GM19452 (cell line): ENCODE measurements around the gene NR5A2.
"Not testable (repeated sequence)": the region's sequence is repeated elsewhere in the genome, so short reads cannot be mapped to it uniquely, and the experiment has no call there.

ENCODE experiments used
- ATAC-seq: cut with Tn5 transposase; IDR thresholded peaks from one replicate; pipeline ENCODE4 v1.9.1; 2021; ENCODE audit not compliant: unreplicated experiment

Gene NR5A2

DNA sequence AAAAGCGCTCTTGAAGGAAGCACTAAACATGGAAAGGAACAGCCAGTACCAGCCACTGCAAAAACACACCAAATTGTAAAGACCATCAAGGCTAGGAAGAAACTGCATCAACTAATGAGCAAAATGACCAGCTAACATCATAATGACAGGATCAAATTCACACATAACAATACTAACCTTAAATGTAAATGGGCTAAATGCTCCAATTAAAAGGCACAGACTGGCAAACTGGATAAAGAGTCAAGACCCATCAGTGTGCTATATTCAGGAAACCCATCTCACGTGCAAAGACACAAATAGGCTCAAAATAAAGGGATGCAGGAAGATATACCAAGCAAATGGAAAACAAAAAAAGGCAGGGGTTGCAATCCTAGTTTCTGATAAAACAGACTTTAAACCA, 159.8 kb downstream of the NR5A2 start:
- not testable (repeated sequence) for ATAC-seq

DNA sequence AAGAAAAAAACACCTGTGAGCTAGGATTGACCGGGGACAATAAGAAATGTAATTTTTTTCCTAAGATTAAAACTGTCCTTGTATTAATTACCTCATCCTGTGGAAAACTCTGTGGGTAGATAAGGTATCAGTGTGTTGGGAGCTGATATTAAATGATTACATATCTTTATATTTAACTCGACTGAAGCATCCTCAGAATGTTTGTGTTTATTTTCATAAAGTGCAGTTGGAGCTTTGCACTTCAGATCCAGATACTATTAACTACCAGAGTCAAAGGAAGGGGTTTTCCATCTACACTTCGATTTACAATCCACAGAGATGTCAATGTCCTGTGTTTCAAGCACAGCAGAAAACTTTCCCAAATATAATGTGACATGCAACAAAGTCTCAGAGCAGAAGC, 164.5 kb downstream of the NR5A2 start:
- no peak for ATAC-seq

DNA sequence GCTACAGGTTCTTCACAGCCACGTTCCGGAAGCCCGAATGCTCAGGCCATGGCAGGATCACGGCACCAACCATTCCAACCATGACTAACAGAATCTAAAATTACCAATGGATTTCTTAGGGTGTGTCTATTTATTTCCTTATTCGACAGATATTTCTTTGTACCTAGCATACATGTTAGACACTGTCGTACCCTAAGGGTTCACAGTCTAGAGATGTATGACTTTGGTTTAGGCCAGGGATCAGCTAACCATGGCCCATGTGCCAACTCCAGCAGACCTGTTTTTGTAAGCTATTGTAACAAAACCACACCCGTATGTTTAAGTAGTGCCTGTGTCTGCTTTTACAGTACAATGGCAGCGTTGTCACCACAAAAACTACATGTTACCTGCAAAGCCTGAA, 167.0 kb downstream of the NR5A2 start:
- ATAC-seq: no peak

DNA sequence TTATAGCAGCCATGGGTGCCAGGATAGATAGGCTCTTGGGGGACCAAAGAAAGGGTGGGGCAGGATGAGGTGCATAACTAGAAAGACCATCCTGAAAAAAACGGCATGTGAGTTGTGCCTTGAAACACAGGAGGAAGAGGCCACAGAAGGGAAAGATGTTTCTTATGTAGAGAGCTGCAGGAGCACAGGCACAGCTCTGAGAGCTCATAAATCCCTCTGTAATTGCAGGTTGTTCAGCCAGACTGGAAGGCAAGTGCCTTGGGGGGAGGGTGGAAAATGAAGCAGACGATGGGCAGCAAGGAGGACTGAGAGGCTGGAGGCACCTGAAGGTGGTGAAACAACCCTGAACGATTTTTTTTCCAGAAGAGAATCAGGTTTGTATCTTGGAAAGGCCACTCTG, 170.7 kb downstream of the NR5A2 start:
- no peak for ATAC-seq

DNA sequence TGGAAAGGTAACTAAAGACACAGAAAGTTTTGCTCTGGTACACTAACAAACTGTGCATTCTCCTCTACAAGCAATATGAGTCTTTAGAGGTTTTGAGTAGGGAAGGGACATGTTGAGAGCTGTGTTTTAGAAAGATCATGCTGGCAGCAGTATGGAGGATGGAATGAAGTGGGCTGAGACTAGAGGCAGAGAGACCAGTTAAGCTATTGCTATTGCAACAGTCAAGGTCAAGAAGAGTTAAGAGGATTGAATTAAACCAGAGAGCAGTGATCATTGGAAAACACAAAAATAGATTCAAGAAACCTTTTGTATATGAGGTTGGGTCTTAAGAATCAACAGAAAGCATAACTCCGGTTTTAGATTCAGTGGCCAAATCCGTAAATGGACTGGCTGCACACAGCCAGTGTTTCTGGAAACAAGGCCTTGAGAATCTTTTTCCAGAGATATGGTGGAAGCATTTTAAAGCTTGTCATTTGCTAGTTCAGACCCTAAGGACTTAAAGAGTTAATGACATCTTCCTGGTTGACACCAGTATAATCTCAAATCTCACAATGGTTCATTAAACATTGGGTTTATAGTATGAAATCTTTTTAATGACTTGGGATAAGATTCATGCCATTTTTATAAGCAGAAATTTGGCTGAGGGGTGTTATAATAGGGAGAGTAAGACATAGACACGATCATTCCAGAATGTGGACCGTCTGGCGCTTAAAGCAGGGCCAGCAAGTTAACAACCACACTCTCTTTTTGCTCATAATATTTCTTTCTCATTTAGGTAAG, 177.9 kb downstream of the NR5A2 start:
- ATAC-seq: no peak

DNA sequence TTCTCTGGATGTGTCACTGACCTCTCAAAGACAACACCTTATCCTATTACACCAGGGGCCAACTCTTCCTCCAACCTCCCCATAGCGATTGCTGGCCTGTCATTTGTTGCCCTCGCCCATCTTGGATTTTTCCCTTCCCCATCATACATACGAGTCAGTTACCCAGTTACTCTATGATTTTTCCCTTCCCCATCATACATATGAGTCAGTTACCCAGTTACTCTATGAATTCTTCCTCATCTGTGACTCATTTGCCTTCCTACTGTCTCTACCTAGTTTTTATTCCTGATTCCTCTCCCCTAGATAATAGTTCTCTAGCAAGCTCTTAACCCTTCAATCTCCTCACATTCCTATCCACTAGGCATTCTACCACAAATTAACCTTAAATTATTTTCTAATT, 178.8 kb downstream of the NR5A2 start:
- no peak for ATAC-seq

DNA sequence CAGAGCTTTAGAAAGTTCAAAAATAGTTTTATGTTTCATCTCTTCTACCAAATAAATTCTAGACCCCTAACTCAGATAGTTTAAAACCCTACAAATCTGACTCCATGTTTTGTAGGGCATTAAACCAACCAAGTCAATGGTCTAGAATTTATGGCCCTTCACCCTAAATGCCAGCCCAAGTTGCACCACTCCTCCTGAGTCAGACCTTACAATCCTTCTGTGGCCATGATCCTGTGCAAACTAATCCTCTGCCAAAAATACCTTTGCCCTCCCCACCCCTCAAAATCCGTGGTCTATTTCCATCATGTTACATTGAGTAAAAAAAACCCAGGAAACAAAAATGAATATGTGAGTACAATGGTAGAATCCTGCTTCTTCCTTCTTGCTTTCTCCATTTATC, 179.3 kb downstream of the NR5A2 start:
- ATAC-seq: no peak

DNA sequence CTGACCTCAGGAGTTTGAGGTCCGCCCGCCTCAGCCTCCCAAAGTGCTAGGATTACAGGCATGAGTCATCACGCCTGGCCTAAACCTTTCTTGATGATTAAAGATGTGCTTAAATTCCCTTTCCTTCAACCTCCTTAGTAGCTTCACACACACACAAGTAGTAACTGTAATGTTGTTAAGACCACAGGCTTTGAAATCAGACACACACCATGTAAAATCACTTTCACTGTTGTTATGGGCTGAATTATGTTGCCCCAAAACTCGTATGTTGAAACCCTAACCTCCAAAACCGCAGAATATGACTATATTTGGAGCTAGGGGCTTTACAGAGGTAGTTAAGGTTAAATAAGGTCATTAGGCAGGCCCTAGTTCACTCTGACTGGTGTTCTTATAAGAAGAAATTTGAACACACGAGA, 180.2 kb downstream of the NR5A2 start:
- ATAC-seq: peak; percentile 88

DNA sequence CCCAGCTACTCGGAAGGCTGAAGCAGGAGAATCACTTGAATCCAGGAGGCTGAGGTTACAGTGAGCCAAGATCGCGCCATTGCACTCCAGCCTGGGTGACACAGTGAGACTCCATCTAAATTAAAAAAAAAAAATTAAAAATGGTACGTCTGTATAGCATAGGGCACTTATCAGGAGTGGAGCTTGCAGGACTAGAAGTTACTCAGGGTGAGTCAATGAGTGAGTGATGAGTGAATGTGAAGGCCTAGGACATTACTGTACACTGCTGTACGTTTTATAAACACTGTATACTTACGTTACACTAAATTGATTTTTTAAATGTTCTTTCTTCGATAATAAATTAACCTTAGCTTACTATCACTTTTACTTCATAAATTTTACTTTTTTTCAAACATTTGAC, 183.6 kb downstream of the NR5A2 start:
- no peak for ATAC-seq

DNA sequence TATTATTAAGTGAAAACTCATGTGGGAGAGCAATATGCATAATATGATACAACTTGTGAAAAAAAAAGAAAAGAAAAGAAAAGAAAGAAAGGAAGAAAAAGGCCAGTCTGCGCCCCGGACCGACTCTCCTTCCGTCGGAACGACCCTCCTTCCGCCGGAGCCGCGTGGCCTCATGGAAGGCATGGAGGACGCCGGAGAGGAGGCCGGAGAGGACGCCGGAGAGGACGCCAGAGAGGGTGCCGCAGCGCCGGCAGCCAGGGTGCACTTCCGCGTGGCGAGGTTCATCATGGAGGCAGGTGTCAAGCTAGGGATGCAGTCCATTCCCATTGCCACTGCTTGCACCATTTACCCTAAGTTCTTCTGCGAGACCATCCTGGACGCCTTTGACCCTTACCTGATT, 185.9 kb downstream of the NR5A2 start:
- ATAC-seq: no peak

DNA sequence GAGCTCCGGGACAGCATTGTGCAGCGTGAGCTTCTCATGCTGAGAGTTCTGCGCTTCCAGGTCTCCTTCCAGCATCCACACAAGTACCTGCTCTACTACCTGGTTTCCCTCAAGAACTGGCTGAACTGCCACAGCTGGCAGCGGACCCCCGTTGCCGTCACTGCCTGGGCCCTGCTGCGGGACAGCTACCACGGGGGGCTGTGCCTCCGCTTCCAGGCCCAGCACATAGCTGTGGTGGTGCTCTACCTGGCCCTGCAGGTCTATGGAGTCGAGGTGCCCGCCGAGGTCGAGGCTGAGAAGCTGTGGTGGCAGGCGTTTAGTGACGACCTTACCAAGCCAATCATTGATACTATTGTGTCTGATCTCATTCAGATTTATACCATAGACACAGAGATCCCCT, 186.4 kb downstream of the NR5A2 start:
- no peak for ATAC-seq

DNA sequence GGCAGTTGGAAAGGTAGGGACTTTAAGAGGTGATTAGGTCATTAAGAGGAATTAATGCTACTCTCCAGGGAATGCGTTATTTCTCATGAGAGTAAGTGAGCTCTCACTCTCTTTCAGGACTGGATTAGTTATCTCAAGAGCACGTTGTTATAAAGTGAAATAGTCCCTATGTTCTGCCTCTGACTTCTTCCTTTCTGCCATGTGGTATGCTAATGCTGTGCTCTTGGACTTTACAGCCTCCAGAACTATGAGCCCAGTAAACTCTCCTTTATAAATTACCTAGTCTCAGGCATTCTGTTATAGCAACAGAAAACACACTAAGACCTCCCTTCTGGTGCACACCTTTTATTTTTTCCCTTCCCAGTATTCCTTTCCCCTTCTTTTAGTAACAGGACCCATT, 187.8 kb downstream of the NR5A2 start:
- ATAC-seq: no peak

DNA sequence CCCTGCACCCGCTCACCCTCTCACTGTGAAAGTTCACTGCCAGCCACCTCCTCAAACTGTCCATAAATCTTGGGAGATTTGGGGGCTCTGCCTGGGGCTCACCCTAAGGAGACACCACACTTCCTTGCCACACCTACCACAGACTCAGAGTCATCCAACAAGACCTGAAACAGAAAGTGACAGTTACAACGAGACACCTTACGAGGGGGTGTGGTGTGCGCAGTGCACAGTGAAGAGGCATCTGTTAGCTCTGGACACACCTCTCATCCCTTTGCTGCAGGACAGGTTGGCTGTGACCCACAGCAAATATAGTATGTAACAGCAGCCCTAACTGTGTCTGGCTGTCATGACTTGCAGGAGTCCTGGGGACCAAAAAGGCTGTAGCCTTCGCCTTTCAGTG, 190.2 kb downstream of the NR5A2 start:
- ATAC-seq: no peak

DNA sequence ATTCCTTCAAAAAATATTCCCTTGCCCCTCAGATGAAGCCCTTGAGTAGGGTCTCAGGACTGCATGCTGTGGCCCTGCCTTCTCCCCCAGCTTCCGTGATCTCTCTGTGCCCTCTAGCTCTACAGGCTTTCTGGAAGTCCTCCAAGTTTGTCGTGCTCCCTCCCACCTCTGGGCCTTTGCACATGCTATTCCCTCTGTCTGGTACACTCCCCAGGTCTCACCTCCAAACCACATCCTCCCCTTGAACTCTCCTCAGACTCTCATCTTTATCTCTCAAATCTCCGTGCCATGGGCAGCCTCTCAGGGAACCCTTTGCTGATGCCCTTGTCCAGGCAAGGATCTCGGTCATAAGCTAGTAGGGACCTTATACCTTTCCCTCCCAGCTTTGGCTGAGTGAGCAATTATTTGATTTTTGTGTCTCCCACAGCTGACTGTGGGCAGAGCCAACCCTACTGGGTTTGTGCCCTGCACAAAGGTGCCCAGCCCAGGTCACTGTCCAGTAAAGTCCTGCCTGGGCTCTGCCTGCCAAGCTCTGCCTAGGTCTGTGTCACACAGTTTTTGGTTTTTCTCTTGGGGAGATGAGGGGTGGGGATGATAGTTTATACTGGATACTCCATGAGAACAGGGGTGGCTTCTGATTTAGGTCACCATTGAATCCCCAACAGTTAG, 194.2 kb downstream of the NR5A2 start:
- no peak for ATAC-seq

DNA sequence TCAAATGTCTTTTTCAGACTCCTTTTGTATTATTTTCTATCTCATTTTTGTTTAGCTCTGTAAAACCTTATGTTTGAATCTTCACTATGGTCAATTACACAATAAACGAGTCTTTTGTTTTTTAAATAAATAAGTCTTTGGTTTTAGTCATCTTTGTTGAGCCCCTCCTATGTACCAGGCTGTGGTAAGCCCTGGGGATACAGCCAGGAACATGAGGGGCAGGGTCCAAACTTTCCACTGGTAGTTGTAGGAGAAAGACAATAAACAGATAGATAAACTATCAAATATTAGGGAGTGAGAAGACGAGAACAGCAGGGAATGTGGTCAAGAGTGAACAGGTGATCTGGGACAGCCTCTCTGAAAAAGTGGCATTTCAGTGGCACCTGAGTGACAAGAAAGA, 195.7 kb downstream of the NR5A2 start:
- no peak for ATAC-seq

DNA sequence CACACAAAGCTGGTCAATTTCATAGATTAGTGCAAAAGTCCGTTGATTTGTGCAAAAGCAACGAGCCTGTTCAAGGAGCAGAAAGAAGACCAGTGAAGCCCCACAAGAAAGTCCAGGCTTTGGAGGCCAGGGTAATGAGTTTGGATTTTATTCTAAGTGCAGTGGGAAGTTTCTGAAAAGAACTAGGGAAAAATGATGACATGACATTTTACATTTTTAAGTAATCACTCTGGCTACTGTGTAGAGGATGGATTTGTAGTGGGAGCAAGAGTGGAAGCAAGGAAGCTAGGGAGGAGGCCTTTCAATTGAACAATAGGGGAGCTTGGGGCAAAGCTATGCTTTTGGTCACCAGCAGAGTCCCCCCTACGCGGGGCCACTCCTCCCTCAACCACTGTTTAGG, 196.1 kb downstream of the NR5A2 start:
- no peak for ATAC-seq

DNA sequence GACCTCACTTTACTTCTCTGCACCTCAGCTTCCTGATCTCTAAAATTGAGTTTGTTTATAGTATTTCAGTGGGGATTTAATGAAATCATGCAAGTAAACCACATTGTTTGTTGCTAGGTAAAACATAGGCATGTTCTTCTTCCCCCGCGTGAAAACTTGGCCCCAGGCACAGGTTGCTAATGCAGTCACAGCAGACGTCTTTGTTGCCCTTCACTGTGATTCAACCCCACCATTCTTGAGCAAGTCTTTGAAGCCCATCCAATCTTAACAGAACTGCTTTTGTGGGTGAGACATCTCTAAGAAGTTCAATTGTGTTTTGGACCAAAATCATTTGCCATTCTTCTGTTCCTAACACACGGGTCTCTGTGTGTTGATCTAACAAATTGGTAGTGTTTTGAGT, 196.8 kb downstream of the NR5A2 start:
- ATAC-seq: no peak

DNA sequence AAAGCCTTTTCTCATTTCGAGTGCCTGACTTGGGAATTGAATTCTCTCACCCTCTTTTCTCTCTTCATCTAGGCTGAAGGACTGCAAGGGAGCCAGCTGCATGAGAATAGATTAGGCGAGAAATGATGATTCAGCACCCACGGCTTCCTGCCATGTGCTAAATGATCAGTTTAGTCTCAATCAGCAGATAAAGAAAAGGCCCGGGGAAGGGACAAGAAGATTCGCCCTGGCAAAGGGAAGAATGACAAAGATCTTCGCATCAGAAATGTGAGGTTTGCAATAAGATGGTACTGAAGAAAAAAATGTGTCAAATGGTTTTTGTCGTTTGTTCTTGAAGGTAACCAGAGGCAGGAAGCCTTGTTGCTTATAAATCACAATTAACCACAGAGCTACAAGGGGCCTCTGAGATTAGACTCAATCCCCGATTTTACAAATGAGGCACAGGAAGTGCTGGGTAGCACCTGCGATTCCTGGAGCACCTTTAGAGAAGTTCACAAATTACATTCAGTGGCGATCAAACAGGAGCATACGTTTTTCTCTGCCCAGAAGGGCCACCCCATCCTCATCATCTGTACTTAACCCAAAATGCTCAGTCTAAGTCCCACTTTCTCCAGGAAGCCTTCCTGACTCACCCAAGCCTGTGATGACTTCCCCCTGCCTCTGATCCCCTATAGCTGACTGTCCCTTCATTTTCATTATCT, 198.9 kb downstream of the NR5A2 start:
- no peak for ATAC-seq

DNA sequence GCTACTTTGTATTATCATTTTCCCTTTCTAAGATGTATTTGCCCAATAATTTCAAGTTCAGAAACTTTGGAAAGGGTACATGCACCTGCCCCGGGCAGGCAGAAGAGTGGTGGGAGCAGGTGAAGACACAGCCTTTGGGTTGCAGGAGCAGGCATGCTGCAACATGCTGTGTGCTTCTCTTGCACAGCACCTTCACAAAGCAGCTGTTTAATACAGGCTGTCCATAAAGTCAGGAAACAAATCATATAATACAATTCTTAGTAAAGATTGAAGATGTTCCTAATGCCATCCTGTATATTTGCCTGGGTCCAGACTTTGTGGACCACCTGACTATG, 199.4 kb downstream of the NR5A2 start:
- no peak for ATAC-seq
